HK-2 (cell line): ENCODE data around the gene FOCAD.
"Not testable (repeated sequence)": the region's sequence is repeated elsewhere in the genome, so short reads cannot be mapped to it uniquely, and the experiment has no call there.

Experiments used
- DNase-seq: peaks from one replicate; pipeline ENCODE4 v3.0.0-alpha.2; 2018; ENCODE audit not compliant: unreplicated experiment

Gene FOCAD

GRCh38 chr9:20962536-20963225 lies 278.6 kb downstream of the FOCAD start:
- DNase-seq, result no peak

DNA sequence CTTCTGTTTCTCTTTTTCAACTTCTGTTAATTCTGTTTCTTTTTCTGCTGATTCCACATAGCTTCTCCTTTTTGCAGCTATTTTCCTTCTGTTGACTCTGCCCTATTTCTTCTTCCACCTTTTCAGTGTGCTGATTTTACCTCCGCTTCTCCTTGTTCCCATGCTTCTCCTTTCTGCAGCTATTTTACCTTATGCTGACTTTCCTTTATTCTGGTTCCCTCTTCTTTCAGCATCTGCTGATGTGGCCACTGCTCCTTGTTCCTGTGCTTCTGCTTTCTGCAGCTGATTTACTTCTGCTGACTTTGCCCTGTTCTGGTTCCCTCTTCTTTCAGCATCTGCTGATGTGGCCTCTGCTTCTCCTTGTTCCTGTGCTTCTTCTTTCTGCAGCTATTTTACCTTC lies 288.6 kb downstream of the FOCAD start:
- DNase-seq, result no peak

DNA sequence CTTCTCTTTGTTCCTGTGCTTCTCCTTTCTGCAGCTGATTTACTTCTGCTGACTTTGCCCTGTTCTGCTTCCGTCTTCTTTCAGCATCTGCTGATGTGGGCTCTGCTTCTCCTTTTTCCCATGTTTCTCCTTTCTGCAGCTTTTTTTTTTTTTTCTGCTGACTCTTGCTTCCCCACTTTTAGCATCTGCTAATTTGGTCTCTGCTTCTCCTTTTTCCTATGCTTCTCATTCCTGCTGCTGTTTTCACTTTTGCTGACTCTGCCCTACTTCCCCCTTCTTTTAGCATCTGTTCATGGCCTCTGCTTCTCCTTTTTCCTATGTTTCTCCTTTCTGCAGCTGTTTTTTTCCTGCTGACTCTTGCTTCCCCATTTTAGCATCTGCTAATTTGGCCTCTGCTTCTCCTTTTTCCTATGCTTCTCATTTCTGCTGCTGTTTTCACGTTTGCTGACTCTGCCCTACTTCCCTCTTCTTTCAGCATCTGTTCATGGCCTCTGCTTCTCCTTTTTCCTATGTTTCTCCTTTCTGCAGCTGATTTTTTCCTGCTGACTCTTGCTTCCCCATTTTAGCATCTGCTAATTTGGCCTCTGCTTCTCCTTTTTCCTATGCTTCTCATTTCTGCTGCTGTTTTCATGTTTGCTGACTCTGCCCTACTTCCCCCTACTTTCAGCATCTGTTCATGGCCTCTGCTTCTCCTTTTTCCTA lies 289.3 kb downstream of the FOCAD start:
- DNase-seq, result not testable (repeated sequence)

- not testable (repeated sequence) for DNase-seq
Observed at GRCh38 chr9:20974191-20974938, 290.3 kb downstream of the FOCAD start.

- no peak for DNase-seq
Observed at GRCh38 chr9:20978249-20978648, 294.2 kb downstream of the FOCAD start.

DNA sequence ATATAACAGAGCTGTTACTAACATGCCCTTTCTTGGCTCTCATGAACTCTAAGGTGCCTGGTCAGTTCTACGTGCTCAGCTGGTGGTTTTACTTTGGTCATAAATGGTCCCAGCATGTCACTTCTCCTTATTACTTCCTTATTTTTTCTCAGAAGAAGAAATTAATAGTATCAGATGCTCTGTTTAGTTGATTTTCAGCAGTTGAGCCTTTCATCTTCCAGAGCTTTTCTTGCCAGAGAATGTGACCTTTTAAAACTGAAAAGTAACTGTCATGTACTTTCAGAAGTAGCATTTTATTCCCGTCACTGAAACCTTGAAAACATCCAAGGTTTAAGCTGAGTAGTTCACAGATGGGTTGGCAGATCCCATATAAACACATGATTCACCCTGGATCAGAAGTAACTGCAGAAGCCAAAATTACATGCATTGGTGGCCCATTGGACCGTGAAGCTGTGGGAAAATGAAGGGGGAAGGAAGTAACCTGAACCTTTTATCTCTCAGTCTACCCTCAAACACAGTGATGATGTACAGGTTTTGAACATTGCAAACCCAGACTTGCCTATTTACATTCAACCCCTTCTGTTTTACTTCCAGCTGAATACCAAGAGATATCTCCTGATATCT lies 296.9 kb downstream of the FOCAD start:
- peak; percentile 26 for DNase-seq

GRCh38 chr9:20981486-20981885 lies 297.4 kb downstream of the FOCAD start:
- no peak for DNase-seq

DNA sequence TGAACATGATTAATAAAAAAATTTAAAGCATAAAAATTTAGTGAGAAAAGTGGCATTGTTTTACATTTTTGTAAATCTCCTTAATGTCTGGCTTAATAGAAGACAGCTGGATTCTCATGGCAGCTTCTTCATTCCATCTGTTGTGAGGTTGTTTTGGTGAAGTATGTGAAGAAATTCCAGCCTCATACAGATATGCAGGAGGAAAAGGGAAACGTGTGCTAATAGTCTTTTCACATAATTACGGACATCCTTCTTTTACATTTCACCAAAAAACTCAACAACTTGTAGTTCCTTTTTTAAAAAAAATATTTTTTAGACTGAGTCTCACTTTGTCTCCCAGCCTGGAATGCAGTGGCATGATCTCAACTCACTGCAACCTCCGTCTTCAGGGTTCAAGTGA lies 300.4 kb downstream of the FOCAD start:
- no peak for DNase-seq

DNA sequence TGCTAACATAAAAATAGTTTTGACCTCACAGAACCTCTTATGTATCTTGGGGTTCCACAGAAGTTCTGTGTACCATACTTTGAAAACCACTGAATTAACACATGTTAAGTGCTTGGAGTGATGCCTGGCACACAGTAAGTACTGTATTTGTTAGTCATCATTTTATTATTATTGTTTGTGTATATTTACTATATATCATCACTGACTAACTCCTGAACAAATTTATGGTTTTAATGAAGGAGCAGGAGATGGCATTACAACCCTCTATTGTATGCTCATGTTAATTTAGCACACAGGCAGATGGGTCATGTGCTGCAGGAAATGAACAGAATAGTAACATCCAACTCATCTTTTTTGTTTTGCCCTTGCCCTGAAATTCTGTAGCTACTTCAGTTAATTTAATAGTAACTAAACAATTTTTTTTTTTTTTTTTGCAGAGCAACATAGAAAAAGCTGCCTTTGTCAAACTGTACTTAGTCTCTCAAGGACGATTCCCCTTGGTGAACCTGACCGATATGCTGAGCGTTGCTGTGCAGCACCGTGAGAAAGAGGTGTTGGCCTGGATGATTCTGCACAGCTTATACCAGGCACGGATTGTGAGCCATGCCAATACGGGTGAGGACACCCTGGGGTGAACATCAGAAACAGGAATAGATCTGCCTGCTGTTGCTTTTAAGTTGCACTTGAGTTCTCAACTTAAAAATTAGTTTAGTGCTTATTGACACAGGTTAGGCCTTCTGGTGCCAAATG lies 302.0 kb downstream of the FOCAD start:
- DNase-seq, result no peak

- no peak for DNase-seq
Observed at GRCh38 chr9:20987521-20987920, 303.5 kb downstream of the FOCAD start.

- DNase-seq, result no peak
Observed at GRCh38 chr9:20988061-20988460, 304.0 kb downstream of the FOCAD start.

DNA sequence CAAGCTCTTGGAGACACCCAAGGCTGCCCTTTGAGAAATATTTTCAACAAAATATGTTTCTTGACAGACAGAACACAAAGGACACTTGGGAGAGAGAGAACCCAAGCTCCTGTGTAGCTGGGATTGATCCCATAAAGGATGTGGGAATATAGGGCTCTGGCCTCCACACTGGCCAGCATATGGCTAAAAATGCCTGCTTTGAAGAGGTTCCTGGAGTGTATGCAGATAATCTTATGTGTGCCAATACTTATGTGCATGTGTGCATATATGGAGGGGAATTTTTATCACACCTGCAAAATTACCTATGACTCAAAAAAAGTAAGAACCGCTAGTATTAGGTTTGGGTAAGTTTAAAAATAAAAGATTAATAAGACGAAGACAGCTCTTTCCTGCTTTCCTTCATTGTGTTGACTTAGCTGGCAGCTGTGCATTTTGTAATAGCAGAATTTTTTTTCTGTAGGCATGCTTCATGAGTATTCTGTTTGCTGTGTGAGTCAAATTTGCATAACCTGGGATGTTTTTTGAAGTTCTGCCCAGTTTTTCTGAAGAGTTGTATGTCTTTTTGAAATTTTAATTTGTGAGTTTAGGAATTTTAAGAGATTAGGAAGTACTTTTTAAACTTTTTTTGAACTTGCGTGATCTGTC lies 304.7 kb downstream of the FOCAD start:
- DNase-seq, result no peak

GRCh38 chr9:20989923-20990341 lies 305.9 kb downstream of the FOCAD start:
- DNase-seq, result no peak

- no peak for DNase-seq
Observed at GRCh38 chr9:20990867-20991266, 306.8 kb downstream of the FOCAD start.

- DNase-seq, result no peak
Observed at GRCh38 chr9:20994486-20994885, 310.4 kb downstream of the FOCAD start.

DNA sequence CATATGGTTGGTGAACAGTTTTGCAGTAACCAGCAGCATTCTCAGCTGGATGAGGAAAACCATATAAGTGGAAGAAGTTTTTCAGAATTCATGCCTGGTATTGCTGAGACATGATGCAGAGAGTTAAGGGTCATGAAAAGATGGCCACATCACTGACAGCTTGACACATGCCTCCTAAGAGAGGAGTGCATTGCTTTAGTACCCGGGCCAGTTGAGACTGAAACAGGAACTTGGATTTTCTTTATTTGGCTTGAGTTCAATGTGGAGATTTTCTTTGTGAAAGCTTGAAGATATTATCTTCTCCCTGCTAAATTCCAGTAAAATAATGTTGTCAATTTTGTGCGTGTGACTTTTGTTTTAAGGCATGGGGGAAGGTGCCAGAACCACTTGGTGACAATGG lies 311.6 kb downstream of the FOCAD start:
- DNase-seq, result no peak

DNA sequence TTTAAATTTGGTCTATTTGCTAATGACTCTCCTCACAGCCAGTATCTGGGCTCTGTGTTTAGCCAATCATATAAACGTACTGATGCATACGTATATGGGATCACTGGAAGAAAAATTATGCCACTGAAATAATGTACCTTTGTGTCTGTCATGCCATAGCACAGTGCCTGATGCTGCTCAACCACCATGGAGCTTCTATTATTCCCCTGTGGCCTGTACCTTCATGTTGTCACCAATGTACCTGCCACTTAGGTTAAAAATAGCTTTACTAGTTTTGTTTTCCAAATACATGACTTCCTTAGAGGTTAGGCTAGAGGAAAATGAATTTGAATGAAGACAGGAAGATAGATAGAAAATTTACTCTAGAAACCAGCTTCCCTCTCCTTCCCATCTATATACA lies 312.8 kb downstream of the FOCAD start:
- no peak for DNase-seq

GRCh38 chr9:20997503-20998076 lies 313.5 kb downstream of the FOCAD start:
- no peak for DNase-seq

DNA sequence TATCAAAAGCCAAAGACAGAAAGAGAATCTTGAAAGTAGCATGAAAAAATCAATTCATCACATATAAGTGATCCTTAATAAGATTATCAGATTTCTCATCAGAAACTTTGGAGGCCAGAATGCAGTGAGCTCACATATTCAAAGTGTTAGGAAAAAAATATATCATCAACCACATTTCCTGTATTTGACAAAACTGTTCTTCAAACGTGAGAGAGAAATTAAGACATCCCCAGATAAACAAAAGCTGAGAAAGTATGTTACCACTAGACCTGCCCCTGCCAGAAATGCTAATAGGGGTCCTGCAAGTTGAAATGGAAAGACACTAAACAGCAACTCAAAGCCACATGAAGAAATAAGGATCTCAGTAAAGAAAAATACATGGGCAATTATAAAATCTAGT lies 317.5 kb downstream of the FOCAD start:
- no peak for DNase-seq

- DNase-seq, result no peak
Observed at GRCh38 chr9:21002040-21002439, 318.0 kb downstream of the FOCAD start.
